GM12801 (cell line): Measurements from ENCODE around the gene SLIT3.

Source experiments
- TF ChIP-seq, protein P1 (sequence below): IDR thresholded peaks from one replicate; pipeline ENCODE4 v1.5.1; 2011; ENCODE audit warnings: control low read depth; ENCODE audit not compliant: insufficient read length; ENCODE audit errors: extremely low read depth

SLIT3 gene

DNA sequence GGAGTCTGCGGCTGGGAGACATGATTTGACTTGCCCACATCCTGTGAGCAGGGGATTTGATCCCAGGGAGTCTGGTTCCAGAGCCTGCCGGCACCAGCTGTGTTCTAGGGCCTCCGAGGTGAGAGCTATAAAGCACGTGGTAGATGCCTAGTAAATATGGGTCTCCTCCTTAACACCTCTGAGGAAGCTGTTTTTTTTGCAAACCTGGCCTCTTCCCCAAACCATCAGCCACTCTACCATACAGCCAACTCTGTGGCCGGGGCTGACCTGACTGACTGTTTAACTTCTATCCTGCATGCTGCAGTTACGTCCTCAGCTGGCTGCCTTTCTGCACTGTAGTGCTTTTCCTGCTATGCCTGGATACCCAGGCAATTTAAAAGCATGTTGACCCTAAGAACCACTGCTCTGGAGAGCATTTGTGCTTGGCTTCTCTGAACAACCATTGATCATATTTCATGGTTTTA lies 220.5 kb downstream of the SLIT3 start:
- TF ChIP-seq, protein P1, sequence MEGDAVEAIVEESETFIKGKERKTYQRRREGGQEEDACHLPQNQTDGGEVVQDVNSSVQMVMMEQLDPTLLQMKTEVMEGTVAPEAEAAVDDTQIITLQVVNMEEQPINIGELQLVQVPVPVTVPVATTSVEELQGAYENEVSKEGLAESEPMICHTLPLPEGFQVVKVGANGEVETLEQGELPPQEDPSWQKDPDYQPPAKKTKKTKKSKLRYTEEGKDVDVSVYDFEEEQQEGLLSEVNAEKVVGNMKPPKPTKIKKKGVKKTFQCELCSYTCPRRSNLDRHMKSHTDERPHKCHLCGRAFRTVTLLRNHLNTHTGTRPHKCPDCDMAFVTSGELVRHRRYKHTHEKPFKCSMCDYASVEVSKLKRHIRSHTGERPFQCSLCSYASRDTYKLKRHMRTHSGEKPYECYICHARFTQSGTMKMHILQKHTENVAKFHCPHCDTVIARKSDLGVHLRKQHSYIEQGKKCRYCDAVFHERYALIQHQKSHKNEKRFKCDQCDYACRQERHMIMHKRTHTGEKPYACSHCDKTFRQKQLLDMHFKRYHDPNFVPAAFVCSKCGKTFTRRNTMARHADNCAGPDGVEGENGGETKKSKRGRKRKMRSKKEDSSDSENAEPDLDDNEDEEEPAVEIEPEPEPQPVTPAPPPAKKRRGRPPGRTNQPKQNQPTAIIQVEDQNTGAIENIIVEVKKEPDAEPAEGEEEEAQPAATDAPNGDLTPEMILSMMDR = no peak

DNA sequence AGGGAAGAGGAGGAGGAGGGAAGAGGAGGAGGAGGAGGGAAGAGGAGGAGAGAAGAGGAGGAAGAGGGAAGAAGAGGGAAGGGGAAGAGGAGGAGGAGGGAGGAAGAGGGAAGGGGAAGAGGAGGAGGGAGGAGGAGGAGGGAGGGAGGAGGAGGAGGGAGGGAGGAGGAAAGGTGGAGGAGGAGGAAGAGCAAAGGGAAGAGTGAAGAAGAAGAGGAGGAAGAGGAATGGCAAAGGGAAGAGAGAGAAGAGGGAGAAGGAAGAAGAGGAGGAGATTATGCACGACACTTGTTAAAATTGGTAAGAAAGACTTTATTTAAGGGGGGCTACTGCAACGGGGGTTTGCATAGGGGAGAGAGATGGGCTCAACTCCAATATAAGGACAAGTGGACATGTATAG lies 221.2 kb downstream of the SLIT3 start:
- TF ChIP-seq, protein P1 = no peak

DNA sequence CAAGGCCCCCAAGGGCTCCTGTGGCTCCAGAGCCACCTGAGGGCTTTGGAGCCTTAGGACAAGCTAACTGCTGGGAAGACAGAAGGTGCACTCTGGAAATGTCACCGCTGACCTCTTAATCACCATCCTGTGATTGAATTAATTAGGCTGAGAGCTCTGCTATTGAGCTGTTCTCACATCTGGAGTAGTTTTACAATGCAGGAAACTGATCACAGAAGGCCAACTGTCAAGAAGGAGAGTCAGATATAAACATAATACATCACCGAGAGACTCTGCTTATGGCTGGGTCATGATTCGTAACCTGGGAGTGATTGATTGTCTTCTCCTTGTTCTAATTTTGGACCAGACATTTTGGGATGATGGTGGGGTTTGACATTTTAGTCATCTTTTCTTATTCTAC lies 226.1 kb downstream of the SLIT3 start:
- TF ChIP-seq, protein P1 = no peak

DNA sequence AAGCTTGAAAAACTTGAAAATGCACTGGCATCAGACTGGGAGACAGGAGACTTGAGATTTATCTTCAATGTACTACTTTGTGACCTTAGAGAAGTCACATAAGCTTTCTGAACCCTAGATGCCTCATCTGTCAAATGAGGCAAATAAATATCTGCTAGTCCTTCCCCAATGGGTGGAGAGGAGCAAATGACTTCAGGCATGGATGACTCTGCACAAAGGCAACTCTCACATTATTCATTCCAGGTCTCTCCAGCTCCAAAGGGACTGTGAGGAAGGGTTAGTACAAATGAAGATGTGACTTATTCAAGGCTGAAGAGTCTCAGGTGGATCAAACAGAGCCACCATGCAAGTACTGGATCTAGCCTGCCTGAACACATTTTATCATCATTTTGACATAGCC lies 228.7 kb downstream of the SLIT3 start:
- TF ChIP-seq, protein P1 = no peak

DNA sequence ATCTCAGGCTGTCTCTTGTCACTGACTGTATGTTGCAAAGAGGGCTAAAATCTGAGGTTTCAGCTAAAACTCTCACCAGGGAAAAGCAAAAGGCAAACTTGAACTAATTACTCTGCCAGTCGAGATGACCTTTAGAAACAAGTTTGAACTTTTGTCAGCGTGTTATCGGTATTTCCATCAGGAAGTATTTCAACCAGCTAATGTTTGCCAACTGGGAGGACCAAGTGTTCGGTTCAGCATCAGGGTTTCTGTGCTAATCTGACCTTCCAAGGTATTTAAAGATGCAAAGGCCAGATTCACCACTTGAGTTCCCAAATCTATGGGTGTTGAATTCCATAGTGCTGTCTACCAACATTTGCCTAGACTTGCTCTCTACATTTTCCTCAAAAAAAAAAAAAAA lies 230.5 kb downstream of the SLIT3 start:
- TF ChIP-seq, protein P1 = no peak

DNA sequence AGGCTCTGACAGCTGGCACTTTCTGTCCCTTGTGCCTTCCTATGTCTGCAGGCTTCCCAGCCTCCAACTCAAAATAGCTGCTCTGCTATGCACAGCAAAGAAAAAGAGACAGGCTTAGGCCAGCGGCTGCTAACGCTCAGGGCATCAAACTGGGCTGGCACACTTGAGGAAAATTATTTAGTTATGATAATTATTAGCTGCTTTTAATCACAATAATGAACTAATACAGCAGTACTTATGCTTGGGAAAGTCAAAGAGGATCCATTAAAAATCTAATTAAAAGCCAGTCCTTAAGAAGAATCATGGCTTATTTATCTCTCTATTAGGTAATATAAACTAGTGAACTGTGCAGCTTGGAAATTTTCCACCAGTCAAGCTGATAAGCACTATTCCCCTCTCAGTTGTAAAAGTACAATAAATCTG lies 233.2 kb downstream of the SLIT3 start:
- TF ChIP-seq, protein P1 = no peak

DNA sequence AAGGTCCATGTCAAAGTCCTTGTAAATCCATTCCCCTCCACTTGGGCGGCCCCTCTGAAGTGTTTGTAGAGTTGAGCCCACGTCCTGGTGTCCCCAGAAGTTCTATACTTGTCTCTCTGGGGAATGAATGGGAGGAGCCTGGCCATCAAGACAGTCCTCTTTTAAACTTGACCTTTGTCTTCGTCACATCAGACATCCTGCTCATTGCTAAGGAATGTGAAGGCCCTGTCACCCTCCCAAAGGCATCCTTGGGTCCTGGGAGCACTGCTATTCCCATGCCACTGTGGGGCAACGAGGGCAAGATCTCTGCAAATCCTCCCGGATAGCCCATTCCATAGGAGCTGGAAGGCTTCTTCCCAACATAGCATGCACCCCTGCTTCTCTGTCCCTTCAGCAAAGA lies 235.5 kb downstream of the SLIT3 start:
- TF ChIP-seq, protein P1 = no peak

DNA sequence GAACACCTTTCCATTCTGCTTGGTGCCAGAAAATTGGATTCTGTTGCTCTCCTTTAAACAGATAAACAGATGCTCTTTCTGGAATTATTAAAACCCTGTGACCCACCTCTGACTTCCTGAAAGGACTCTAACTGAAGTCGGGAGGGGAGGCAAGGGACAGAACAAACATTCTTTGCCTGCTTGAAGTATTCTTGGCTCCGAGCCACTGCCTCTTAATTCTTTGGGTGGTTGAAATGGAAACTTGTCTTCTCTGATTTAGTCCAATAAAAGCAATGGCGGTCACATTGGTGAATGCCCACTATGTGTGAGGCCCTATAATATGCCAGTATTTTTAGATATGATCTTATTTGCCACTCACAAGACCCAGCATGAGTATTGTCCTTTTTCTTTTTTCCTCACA lies 236.8 kb downstream of the SLIT3 start:
- TF ChIP-seq, protein P1 = no peak
